Epithelial cell of proximal tubule (primary cell): Measurements from ENCODE around the gene CLIP2. TPM values are rescaled to one million over a fixed set of nuclear protein-coding genes. Genes with fewer than 3 reads are reported as not detected.
"Not testable (repeated sequence)": the region's sequence is repeated elsewhere in the genome, so short reads cannot be mapped to it uniquely, and the experiment has no call there.

Experiments used
- DNase-seq: peaks from one replicate; pipeline ENCODE4 v3.0.0-alpha.2; 2011; ENCODE audit warnings: low read depth
- H3K4me3 ChIP-seq: 2 replicates; pipeline ENCODE4 v1.5.1; 2011; ENCODE audit warnings: low read depth, mild to moderate bottlenecking, low read length
- total RNA-seq: library from RNA; depleted of rRNA; stranded (reverse); fragments of >200 nt; gene quantifications from 2 replicates; pipeline ENCODE4 v1.2.3, GENCODE V29; 2015
- TF ChIP-seq, protein P1 (sequence below): conservative IDR thresholded peaks from 2 replicates; pipeline ENCODE4 v1.5.1; 2012; ENCODE audit warnings: low read depth, mild to moderate bottlenecking, low read length

CLIP2 gene
- total RNA-seq, 1 donor from 2014 or later, result 34.3 TPM

DNA sequence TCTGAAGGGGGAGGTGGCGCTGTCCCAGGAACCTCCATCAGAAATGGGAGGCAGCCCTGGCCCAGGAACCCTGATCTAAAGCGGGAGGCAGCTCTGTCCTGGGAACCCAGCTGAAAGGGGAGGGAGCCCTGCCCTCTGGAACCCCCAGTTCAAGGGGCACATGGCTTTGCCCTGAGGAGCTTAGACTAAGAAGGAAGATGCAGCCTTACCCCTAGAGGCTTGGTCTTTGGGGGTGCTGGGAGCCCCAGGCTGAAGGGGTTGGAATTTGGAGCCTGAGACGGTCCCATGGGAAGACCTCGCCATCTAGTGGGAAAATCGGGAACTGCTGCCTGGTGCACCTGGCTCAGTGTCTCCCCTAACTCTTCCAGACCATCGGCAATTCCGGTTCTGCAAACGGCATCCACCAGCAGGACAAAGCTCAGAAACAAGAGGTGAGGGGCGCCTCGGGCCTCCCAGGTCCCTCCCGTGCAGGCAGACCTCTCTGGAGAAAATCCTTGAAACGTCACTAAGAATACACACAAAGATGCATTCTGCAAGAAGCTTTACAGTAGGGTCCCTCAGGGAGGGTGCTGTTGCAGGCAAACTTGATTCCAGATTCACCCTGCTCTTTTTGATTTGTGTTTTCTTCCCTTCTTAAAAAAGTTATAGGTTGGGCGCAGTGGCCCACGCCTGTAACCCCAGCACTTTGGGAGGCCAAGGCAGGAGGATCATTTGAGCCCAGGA lies 112.1 kb downstream of the CLIP2 start:
- no peak overlapping the region for H3K4me3 ChIP-seq
- TF ChIP-seq, protein P1, sequence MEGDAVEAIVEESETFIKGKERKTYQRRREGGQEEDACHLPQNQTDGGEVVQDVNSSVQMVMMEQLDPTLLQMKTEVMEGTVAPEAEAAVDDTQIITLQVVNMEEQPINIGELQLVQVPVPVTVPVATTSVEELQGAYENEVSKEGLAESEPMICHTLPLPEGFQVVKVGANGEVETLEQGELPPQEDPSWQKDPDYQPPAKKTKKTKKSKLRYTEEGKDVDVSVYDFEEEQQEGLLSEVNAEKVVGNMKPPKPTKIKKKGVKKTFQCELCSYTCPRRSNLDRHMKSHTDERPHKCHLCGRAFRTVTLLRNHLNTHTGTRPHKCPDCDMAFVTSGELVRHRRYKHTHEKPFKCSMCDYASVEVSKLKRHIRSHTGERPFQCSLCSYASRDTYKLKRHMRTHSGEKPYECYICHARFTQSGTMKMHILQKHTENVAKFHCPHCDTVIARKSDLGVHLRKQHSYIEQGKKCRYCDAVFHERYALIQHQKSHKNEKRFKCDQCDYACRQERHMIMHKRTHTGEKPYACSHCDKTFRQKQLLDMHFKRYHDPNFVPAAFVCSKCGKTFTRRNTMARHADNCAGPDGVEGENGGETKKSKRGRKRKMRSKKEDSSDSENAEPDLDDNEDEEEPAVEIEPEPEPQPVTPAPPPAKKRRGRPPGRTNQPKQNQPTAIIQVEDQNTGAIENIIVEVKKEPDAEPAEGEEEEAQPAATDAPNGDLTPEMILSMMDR, result peak; percentile 96
- no peak for DNase-seq

DNA sequence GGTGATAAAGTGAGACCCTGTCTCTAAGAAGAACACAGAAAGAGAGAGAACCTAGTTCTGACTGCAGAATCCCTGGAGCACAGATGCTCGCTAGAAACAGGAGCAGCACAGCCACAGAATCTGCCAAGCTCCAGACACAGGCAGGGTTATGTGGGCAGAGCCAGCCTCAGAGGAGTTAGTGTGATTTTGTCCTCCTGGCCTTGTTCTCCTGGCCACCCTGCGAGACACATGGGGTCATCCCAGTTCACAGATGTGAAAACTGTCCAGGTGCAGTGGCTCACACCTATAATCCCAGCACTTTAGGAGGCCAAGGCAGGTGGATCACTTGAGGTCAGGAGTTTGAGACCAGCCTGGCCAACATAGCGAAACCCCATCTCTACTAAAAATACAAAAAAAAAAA lies 113.5 kb downstream of the CLIP2 start:
- DNase-seq, H3K4me3 ChIP-seq: not testable (repeated sequence)

GRCh38 chr7:74403521-74404387 lies 114.5 kb downstream of the CLIP2 start:
- DNase-seq, result no peak
- H3K4me3 ChIP-seq, result no peak overlapping the region
- TF ChIP-seq, protein P1, result no peak

DNA sequence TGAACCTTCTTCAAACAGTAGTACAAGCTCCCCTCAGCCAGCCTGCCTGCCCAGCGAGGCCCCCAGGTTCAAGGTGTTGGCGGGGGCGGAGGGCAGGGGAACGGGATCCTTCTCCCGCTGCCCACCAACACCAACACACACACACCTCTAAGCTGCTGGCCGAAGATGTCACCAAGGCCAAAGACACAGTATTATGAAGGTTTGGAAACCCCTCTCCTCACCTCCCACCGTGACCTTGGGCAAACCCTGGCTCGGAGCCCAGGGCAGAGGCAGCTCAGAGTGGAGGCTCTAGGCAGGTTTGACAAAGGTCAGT lies 115.1 kb downstream of the CLIP2 start:
- H3K4me3 ChIP-seq, result no peak overlapping the region
- TF ChIP-seq, protein P1, result no peak
- DNase-seq, result no peak

GRCh38 chr7:74404741-74405140 lies 115.5 kb downstream of the CLIP2 start:
- TF ChIP-seq, protein P1, result no peak
- no peak overlapping the region for H3K4me3 ChIP-seq
- no peak for DNase-seq

GRCh38 chr7:74405191-74405898 lies 116.1 kb downstream of the CLIP2 start:
- no peak for DNase-seq
- H3K4me3 ChIP-seq, result no peak overlapping the region
- TF ChIP-seq, protein P1, result peak; percentile 73

DNA sequence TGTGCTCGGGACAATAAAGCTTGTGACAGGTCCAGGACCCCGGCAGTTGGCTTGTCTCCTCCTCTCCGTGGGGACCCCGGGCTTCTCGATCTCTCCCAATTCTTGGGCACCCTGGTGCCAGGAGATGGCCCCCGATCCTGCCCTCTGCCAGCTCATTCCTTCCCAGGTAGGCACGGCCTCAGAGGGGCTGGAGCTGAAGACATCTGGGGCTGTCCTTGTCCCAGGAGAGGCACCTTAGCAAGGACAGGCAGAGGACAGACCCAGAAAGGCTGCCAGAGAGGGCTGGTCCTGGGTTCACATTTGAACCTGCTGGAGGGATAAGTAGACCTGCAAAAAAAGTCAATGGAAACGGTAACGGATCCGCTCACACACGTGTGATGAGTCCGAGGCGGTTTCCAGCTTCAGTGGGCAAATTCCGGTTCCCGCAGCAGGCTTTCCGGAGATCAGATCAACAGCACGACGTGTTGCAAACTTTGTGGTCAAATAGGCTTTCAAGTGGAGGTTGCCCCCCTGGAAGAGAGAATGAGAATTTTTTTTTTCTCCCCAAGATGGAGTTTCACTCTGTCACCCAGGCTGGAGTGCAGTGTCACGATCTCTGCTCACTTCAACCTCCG lies 116.8 kb downstream of the CLIP2 start:
- no peak for DNase-seq
- H3K4me3 ChIP-seq, result no peak overlapping the region
- TF ChIP-seq, protein P1, result no peak
